ENCODE measurements around the gene SLC25A5.
"Not testable (repeated sequence)": the region's sequence is repeated elsewhere in the genome, so short reads cannot be mapped to it uniquely, and the experiment has no call there.

Gene SLC25A5

GRCh38 chrX:119475389-119476101 is 7.3 kb downstream of the SLC25A5 start:
- DNase-seq (ENCODE audit: low read depth, low spot score): no peak

DNA sequence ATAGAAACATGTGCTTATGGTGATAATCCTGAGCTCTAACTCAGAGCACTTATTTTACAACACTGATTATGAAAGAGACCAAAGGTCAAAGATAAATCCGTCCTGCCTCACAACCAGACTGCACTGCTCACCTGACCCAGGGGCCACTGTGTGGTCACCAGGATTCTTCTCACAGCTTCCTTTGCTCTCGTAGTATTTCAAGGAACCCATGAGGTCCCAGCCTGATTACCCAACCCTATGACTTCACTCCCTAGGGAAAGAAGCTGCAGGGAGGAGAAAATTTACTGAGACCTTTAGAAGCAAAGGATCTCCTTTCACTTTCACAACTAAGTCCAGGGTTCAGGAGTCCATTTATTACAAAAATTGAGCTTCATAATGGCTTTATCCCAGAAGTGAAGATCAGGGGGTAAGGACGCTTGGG is 9.6 kb downstream of the SLC25A5 start:
- peak; percentile 20 for DNase-seq (ENCODE audit: low read depth, low spot score)

DNA sequence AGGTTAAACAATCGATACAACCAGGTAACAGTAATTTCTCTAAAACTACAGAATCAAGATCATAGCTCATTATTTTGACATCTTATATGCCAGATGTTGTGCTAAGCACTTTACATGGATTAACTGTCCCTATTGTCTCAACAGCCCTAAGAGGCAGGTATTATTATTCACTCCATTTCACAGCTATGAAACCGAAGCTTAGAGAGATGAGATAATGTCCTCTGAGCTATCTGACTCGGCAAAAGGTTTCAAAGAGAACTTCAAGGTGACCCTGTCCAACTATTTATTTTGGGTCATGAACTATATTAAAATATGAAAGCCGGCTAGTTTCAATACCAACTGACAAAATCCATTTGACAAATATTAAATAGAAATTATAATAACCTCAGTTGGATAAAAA is 10.3 kb downstream of the SLC25A5 start:
- no peak for DNase-seq (ENCODE audit: low read depth, low spot score)

DNA sequence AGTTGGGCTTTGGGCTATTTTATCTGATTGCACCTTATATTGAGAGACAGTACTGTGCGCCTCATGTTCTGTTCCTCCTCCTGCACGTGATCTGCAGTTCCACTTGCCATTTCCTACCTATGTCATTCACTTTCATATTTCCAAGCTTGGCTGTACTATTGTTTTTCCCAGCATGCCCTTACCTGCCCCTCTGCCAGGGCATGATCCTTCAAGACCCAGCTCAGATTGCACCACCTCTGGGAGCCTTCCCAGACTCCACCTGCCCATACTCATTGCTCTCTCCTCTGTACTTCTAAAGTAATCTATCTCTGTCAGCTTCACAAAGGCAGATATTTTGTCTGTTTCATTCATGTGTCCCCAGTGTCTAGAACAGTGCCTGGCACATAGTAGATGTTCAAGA is 11.6 kb downstream of the SLC25A5 start:
- DNase-seq (ENCODE audit: low read depth, low spot score): no peak

DNA sequence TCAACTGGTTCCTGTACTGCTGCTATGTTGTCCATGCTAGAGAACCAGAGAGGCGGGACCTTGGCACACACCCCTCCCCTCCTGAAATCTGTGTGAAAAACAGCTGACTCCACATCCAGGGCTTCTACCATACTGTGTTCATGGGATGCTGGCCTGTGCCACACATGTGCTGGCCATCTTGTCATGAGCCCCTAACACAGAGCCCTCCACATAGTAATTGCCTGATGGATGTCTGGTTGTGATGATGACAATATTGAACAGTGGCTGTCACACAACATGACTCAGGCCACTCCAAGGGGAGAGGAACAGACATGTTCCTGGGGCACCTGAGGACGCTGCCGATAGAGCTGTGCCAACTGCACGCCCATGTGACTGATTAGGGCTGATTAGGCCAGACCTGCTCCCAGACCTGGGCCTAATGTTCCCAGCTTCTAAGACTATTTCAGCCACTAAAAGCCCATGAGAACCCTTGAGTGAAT is 13.1 kb downstream of the SLC25A5 start:
- no peak for DNase-seq (ENCODE audit: low read depth, low spot score)

DNA sequence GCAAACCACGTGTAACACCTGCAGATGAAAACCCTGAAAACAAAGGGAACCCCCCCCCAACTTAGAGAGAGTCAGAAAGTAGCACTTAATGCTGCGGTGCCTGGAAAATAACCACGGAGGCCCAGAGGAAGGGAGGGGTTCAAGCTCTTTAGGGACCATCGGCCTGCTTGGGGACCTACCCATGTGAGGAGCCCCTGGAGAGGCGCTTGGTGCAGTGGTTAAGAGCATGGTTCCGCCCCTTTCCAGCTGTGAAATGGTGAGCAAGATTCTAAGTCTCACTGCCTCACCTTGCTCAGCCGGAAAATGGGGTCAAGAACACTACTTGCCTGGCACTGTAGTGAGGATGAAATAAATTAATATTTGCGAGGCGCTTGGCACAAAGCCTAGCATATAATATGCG is 13.8 kb downstream of the SLC25A5 start:
- no peak for DNase-seq (ENCODE audit: low read depth, low spot score)

DNA sequence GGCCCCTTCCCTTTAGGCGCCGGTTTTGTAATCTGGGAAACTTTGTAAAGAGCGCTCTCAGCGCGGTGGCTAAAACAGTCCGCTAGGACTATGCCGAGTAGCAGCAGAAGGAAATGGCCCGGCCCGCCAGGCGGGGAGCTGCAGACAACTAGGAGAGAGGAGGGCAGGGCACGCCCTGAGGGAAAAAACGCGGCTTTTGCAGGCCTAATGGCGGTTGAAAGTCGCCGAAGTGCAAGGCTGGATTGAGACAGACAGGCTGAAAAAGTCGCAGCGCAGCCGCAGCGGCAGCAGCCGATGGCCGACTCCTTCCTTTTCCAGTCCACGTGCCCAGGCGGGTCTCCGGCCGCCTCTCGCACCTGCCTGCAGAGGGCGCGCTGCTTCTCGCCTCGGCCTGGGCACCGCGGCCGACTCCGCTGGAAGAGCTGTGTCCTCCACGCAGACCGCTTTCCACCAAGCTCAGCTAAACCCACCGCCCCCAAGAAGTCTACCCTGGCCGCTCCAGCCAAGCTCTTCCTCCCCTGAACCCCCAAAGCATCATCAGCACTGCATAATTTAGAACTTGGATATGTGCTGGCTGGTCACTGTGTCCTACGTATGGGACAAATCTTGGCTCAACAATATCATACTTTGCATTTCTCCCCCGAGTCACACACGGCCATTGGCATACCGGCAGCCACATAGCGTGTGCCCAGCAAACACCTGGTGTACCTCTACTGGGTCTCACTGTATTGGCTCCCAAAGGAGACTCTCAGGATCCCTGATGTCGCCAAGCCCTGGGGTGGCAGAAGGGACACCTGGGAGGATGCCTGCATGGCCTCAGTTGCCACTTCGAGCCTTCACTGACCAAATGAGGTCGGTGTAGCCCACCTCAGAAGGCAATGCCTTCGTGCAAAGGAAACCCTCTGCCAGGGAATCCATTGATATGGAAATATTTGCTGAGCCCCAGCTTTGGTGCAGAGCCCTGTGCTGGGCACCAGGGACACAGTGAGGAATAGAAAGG is 14.5 kb downstream of the SLC25A5 start:
- no peak for DNase-seq (ENCODE audit: low read depth, low spot score)

DNA sequence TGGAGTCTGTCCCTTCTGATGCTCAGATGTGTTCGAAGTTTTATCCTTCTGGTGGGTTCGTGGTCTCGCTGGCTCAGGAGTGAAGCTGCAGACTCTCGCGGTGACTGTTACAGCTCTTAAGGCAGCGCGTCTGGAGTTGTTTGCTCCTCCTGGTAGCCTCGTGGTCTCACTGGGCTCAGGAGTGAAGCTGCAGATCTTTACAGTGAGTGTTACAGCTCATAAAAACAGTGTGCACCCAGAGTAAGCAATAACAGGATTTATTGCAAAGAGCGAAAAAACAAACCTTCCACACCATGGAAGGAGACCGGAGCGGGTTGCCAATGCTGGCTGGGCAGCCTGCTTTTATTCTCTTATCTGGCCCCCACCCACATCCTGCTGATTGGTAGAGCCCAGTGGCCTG is 18.5 kb downstream of the SLC25A5 start:
- DNase-seq (ENCODE audit: low read depth, low spot score): no peak

DNA sequence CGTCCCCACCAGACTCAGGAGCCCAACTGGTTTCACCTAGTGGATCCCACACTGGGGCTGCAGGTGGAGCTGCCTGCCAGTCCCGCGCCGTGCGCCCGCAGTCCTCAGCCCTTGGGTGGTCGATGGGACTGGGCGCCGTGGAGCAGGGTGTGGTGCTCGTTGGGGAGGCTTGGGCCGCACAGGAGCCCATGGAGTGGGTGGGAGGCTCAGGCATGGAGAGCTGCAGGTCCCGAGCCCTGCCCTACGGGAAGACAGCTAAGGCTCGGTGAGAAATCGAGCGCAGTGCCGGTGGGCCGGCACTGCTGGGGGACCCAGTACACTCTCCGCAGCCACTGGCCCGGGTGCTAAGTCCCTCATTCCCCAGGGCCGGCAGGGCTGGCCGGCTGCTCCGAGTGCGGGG is 19.5 kb downstream of the SLC25A5 start:
- DNase-seq (ENCODE audit: low read depth, low spot score): not testable (repeated sequence)

GRCh38 chrX:119488749-119489148 is 20.5 kb downstream of the SLC25A5 start:
- peak; percentile 10 for DNase-seq (ENCODE audit: low read depth, low spot score)

GRCh38 chrX:119489212-119490074 is 21.2 kb downstream of the SLC25A5 start:
- no peak for DNase-seq (ENCODE audit: low read depth, low spot score)

- no peak for DNase-seq (ENCODE audit: low read depth, low spot score)
These were observed 24.2 kb downstream of the SLC25A5 start for GRCh38 chrX:119492463-119492862.

- DNase-seq (ENCODE audit: low read depth, low spot score): not testable (repeated sequence)
These were observed 25.7 kb downstream of the SLC25A5 start for GRCh38 chrX:119493851-119494495.

- no peak for DNase-seq (ENCODE audit: low read depth, low spot score)
These were observed 27.8 kb downstream of the SLC25A5 start for GRCh38 chrX:119495734-119496726.

- no peak for DNase-seq (ENCODE audit: low read depth, low spot score)
These were observed 28.9 kb downstream of the SLC25A5 start for GRCh38 chrX:119497185-119497584.

DNA sequence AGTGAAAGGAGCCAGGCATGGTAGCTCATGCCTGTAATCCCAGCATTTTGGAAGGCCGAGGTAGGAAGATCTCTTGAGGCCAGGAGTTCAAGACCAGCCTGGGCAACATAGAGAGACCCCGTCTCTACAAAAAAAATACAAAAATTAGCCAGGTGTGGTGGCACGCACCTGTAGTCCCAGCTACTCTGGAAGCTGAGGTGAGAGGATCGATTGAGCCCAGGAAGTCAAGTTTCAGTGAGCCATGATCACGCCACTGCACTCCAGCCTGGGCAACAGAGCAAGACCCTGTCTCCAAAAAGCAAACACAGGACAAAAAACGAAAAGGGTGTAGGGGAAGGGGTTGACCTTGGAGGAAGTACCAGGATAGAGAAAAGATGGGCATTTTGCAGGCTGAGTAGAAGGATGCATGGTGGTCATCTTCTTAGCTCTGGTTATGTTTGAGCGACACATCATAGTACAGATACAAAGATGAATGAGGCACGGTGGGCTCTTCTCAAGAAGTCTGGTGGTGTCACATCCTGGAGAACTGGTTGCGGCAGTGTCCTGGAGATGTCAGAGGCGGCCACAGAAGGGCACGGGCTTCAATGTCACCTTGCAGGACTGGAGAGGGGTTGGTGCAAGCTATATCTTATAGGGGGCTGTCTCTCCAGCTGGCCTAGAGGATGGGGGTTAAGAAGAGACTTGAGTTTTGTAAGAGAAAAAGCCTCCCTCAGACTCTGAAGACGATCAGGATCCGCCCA is 32.0 kb downstream of the SLC25A5 start:
- no peak for DNase-seq (ENCODE audit: low read depth, low spot score)

GRCh38 chrX:119501511-119502148 is 33.4 kb downstream of the SLC25A5 start:
- no peak for DNase-seq (ENCODE audit: low read depth, low spot score)

DNA sequence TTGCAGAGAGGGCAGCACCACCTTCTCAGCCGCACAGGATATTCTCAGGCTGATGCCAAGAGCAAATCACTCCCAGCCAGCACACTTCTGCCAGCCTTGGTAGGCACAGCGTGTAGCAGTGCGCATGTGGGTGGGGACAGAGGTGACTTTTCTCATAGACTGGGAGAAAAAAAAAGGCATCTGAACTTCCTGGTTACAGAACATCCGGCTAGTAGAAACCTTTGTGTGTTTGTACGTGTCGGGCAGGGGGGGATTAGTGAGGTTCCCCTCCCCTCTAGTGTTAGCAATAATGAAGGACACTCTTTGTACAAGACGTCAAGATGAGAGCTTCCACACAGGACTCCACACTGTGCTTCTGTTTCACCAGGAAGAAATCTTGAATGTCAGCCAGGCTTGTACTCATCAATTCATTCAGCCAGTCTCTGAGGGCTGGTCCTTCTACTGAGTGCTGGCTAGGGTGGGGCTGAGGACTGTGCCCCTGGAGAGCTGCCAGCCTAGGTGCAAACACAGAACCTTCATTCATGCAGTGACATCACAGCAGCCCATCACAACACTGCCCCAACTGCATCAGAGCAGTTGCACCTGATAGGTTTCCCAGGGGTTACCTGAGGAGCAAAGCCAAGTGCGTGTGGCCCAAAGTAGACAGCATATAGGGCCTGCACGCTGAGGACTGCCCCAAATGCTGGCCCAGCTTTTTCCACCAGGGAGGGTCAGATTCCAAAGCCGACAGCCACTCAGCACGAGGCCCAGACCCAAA is 34.7 kb downstream of the SLC25A5 start:
- DNase-seq (ENCODE audit: low read depth, low spot score): no peak

Measured in smooth muscle cell of the brain vasculature (primary cell).